ENCODE results near the gene RFNG.
A peak's percentile ranks its signal among the peaks of the same experiment; 100 is the strongest.

DNA sequence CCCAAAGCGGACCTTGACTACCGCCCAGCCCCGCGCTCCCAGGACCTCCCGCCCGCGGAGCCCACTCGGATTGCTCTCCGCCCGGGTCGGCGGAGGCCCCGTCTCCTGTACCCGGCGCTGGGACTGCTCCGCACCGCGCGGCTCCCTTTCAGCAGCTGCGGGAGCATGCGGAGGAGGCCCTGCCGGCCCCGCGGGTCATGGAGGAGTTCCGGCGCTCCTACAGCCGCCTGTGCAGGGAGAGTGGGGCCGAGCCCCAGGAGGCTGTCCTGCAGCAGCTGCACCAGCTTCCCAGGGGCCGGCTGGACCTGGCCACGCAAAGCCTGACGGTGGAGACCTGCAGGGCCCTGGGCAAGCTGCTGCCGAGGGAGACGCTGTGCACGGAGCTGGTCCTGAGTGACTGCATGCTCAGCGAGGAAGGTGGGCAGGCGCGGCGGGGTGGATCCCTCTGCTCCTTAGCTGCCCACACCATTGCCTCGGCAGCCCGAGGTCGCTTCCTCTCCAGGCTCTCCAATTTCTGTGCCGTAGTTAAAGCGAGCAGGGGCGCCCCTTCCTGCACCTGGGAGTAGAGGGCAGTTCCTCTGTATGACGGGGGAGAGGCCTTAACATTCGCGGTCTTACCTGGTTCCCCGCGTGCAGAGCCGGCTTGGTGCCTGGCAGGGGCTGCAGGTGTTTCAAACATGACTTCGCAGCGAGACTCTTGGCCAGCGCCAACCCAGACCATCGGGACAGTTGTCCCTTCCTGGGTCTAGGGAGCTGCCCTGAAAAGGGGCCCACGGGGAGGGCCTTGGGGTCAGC is 28.0 kb downstream of the RFNG start:
- TF ChIP-seq, protein P1, sequence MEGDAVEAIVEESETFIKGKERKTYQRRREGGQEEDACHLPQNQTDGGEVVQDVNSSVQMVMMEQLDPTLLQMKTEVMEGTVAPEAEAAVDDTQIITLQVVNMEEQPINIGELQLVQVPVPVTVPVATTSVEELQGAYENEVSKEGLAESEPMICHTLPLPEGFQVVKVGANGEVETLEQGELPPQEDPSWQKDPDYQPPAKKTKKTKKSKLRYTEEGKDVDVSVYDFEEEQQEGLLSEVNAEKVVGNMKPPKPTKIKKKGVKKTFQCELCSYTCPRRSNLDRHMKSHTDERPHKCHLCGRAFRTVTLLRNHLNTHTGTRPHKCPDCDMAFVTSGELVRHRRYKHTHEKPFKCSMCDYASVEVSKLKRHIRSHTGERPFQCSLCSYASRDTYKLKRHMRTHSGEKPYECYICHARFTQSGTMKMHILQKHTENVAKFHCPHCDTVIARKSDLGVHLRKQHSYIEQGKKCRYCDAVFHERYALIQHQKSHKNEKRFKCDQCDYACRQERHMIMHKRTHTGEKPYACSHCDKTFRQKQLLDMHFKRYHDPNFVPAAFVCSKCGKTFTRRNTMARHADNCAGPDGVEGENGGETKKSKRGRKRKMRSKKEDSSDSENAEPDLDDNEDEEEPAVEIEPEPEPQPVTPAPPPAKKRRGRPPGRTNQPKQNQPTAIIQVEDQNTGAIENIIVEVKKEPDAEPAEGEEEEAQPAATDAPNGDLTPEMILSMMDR (IDR thresholded peaks at IDR 0.05): peak in 1 of 6 experiments; percentile 5
- TF ChIP-seq POLR2AphosphoS5 (IDR thresholded peaks at IDR 0.05): no peak
- TF ChIP-seq POLR2A (IDR thresholded peaks at IDR 0.05): no peak
